ENCODE measurements around the gene TBX19. TPM values are rescaled to one million over a fixed set of nuclear protein-coding genes. Genes with fewer than 3 reads are reported as not detected.

The TBX19 gene
- total RNA-seq, 1 experiment from 2014 or later = 0.17 TPM

DNA sequence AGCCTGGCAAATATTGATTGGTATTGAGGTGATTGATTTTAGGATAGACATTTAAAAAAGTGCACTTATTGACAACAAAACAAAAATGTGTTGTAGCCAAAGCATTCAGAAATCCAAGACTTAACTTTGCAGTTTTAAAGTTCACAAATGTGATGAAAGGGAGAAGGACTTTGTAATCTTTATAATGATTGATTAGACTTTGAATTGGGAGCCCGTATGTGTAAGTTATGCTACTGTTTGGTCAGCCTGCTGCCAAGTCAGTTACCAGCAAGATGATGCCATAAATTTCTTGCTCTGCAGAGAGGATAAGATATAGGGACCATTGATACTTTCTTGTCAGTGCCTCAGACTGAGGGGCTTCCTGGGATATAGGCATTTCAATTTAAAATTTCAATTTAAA is 39.5 kb downstream of the TBX19 start:
- DNase-seq (ENCODE audit: low spot score) = no peak

GRCh38 chr1:168320800-168321450 is 40.2 kb downstream of the TBX19 start:
- peak; percentile 52 for DNase-seq (ENCODE audit: low spot score)

DNA sequence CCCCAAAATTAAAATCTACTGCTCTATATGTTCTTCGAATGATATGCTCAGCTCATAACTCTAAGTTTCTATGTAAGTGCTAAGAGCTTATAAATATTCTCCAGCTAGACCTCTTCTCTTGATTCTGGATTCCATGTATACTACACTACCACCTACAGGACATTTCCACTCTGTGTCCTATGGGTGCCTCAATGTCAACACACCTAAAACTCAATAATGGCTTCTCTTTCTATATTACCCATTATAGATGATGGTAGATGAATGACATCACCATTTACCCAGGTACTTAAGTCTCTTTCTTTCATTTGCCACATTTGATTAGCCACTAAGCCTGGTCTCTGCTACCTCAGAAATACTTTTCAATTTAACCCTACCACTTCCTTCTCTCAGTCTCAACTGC is 41.3 kb downstream of the TBX19 start:
- DNase-seq (ENCODE audit: low spot score) = no peak

DNA sequence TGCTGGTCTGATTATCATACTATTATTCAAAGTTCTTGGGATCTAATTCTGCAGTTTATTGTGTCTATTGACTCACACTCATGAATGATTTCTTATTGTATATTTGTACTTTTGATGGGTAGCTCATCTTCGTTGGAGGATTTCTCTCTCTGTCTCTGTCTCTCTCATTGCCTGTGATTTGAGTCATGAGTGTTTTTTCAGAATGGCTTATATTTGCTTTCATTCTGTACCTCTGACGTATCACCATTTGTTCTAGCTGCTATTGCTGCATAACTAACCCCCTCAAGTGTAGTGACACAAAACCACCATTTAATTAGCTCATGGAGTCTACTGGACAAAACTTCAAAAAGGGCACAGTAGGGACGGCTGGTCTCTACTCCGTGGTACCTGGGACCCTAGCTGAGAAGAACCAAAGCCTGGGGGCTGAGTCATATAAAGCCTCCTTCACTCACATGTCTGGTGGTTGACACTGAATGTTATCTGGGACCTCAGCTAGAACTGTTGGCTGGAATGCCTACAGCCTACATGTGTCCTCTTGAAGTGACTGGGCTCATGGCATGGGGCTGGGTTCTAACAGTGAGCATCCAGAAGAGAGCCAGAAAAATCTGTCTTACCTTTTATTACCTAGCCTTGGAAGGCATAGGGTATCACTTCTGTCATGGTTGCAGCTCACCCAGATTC is 44.2 kb downstream of the TBX19 start:
- no peak for DNase-seq (ENCODE audit: low spot score)

GRCh38 chr1:168328731-168329364 is 48.2 kb downstream of the TBX19 start:
- no peak for DNase-seq (ENCODE audit: low spot score)

DNA sequence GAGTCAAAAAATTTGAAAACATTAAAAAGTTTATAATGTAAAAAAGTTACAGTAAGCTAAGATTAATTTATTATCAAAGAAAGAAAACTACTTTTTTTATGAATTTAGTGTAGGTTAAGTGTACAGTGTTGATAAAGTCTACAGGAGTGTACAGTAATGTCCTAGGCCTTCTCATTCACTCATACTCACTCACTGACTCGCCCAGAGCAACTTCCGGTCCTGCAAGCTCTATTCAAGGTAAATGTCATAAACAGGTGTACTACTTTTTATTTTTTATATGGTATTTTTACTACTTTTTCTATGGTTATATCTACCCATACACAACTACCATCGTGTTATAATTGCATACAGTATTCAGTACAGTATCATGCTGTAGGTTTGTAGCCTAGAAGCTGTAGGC is 49.6 kb downstream of the TBX19 start:
- no peak for DNase-seq (ENCODE audit: low spot score)

DNA sequence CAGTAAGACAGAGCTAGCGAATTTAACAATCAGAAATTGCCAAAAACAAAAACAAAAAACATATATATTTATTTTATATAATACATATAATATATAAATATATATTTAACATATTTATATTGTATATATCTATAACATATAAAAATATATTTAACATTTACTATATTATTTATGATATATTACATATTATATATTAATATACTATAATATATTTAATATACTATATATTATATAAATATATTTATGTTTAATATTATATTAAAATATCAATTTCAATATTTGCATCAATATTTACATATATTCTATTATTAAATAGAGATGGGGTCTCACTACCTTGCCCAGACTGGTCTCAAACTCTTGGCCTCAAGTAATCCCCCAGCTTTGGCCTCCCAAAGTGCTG is 50.9 kb downstream of the TBX19 start:
- DNase-seq (ENCODE audit: low spot score) = no peak

DNA sequence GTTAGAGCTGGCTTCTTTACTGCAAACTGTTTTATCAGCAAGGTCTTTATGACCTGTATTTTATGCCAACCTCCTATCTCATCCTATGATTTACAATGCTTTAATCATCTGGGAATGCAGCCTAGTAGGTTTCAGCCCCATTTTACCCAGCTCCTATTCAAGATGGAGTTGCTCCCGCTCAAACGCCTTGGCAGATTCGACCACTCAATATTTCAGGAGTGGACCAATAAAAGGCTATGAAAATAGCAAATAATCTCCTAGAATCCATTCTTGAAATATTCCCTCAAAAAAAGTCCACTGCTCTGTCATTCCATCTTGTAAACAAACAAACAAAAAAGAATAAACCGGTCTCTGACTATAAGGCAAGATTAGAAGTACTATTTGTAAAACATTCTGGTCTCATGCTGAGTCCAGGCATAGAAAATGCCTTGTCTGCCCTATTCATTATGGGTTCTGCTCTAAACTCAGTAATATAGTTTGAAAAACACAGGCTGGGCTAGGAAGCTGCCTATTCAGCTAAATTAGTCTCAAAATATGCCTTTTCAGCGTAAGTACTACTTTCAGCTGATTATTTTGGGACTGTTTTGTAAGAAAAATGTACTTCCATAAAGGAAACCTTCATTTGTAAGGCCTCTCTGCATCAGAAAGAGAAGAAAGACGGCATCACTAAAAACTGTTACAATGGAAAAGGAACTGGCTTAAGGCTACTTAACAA is 53.0 kb downstream of the TBX19 start:
- DNase-seq (ENCODE audit: low spot score) = no peak

GRCh38 chr1:168335500-168335899 is 54.8 kb downstream of the TBX19 start:
- DNase-seq (ENCODE audit: low spot score) = no peak

GRCh38 chr1:168338589-168339503 is 58.2 kb downstream of the TBX19 start:
- DNase-seq (ENCODE audit: low spot score) = no peak

DNA sequence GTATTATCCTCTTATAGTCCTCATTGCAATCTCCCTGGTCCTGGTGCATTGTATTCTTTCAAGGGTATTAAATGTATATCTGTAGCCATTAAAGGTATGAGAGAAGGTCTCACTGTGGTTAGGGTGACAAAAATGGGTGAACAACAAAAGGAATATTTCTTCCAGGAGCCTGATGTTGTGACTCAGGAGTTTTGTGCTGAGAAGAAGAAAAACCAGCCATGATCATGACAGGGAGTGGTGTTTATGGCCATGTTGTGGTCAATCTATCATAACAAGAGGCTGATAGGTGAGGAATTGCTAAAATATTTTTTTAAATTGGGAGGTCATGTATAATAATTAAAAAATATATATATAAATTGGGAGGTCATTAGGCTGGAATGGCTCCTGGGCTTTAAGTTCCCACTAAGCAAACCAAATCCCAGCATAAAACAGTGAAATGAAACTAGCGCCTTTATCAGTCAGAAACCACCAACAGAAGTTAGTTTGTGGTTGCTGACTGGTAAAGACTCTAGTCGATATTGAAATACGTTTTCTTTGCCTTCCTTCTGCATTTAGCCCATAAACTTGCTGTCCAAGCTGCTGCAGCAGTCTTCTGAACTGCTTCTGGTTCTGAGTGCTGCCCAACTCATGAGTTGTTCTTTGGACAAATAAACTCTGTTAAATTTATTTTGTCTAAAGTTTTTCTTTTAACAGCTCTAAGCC is 60.3 kb downstream of the TBX19 start:
- no peak for DNase-seq (ENCODE audit: low spot score)

DNA sequence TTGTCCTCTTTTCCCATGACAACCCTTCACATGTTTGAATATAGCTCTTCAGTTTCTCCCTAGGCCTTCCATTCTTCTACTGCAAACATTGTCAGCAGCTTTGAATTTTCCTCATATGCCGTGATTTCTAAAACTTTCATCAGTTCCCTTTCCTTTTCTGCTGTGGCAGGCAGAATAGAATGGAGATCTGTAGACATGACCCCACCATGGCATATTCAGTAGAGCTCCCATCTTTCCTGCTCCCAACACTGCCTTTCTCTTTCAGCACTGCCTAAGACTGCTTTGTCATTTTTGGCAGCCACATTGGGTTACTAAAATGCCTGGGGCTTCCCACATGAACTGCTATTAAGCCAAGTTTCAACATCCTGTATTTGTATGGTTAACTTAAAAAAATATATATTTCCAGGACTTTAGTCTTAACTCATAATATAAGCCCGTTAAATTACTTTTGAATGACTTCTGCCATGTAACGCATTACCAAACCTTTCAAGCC is 60.9 kb downstream of the TBX19 start:
- DNase-seq (ENCODE audit: low spot score) = peak; percentile 19

- peak; percentile 83 for DNase-seq (ENCODE audit: low spot score)
Observed at GRCh38 chr1:168342572-168343280, 62.0 kb downstream of the TBX19 start.

DNA sequence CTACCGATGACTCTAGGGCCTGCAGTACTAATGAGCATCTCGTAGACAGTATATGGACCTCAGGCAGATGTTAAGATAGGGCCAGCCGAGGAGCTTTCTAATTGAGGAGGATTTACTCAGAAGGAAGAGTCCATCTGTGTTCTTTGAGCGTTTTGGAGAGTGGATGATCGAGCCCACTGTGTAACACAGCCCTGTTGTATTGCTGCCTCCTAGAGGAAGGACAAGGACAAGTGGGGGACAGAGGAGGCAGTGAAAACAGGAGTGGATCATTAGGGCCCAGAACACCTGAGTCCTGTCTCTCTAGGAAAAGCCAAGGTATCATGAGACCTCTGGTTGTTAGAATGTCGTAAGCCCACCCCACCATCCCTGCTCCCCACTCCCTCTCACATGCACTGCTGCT is 62.9 kb downstream of the TBX19 start:
- no peak for DNase-seq (ENCODE audit: low spot score)

GRCh38 chr1:168344517-168344916 is 63.8 kb downstream of the TBX19 start:
- no peak for DNase-seq (ENCODE audit: low spot score)

DNA sequence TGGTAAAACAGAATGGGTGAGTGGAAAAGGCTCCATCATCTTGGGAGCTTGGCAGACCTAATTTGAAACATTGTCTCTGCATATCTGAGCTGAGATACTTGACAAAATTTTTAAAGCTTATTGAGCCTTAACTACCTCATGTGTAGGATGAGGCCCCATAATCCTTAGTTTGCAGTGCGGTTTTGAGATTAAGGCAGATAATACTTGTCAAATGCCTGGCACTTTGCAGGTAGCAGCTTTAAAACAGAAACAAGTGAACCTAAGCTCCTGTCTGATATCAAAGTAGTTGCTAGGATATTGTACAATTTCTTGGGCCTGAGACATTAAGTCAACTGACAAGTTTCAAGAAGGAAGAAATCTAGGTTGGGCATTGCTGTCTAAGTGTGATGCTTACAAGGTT is 65.3 kb downstream of the TBX19 start:
- no peak for DNase-seq (ENCODE audit: low spot score)

DNA sequence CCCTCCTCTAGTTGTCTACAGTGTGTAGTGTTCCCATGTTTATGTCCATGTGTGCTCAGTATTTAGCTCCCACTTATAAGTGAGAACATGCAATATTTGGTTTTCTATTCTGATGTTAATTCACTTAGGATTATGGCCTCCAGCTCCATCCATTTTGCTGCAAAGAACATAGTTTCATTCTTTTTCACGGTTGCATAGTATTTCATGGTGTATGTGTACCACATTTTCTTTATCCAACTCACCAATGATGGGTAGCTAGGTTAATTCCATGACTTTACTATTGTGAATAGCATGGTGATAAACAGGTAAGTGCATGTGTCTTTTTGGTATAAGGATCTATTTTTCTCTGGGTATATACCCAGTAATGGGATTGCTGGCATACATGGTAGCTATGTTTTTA is 67.0 kb downstream of the TBX19 start:
- DNase-seq (ENCODE audit: low spot score) = no peak

GRCh38 chr1:168348146-168348709 is 67.6 kb downstream of the TBX19 start:
- peak; percentile 37 for DNase-seq (ENCODE audit: low spot score)

Data from H4 (cell line).